NCI-H69 (cell line): ENCODE measurements around the gene PLEKHM3.

Experiments
- DNase-seq: peaks from one replicate; lab custom pipeline; 2025; lab: John Stamatoyannopoulos, UW

Gene PLEKHM3

DNA sequence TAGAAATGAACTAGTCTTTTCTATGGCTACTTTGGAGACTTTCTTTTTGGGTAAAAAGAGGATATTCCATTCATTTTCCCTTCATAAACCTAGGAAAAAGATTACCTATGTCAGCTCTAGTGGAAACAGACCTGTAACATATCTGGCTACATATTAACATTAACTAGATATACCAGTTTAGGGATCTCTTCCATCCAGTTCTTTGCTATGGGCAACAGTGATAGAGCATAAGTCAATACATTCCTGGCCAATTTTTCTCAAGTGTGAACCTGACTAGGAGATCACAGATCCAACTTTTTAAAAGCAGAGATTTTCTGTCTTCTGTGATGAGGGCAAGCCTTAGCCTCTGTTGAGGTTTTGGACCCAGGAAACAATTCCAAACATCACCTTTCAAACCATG is 34.5 kb downstream of the PLEKHM3 start:
- DNase-seq = no peak

DNA sequence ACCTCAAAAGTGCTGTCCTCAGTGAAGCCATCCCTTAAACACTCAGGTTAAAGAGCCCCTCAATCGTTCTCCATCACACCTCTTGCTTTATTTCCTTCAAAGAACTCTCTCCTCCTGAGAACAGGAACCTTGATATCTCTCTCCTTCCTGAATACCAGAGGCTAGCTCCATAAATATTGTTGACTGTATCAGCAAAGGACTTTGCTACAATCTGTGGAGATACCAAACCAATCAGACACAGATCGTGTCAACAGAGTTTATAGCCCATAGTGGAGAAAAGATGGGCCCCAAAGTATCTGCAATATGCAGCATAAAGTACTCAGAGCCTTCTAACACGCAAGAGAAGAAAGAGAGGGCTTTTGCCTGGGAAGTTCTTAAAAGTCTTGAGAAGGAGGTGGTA is 36.4 kb downstream of the PLEKHM3 start:
- no peak for DNase-seq

DNA sequence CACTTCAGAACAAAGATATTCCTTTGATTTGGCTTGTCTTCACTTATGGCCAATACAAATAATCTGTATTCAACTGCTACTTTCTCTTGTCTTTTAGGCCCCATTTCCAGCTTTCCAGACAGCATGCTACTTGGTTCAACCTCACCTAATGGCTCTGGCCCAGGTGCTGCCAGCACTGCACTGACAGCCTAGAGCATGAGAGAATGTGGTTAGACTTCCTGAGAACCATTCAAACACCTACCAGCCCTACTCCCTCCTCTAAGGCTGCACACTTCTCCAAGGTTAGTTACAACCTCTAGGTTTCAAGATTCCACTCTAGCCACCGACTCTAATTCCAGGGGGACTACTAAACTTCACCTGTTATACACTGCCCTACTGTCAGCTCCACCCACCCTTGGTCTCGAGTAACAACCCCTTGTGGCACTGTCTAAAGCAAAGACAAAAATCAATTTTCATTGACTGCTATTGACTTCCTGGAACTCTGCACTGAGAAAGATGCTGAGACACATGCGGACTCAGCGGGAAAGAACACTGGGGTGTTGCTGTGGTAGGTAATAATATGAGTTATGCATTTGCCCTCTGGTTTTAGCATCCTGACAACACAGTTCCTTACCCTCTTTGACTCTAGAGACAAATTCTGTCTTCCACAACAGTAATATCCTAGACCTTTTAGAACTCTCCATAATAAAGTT is 38.2 kb downstream of the PLEKHM3 start:
- no peak for DNase-seq

DNA sequence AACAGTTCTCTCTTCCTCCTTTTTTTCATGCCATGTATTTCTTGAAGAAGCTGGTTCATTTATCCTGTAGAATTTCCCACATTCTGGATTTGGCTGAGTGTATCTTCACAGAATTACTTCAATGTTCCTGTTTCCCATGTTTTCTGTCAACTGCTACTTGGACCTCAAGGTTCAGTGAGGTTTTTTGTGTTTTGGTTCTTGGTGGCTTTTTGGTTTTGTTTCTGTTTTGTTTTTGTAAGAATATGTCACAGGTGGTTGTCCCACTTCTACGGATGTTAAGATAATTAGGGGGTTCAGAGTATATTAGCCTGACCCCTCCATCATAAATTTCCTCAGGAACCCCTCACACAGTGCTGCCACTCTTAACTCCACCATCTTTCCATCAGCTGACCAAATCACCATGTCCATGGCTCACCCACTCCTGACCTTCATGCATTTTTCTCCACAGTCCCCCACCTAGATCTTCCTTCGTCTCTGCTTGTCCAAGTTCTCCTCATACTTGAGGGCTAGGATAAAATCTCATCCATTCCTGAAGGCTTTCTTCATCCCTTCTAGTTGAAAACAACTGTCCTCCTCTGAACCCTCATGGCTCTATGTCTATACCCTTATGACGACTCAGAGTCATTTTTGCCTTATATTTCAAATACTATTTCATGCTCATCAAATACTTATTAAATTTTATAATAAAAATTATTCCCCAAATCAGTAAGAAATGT is 40.4 kb downstream of the PLEKHM3 start:
- DNase-seq = no peak

DNA sequence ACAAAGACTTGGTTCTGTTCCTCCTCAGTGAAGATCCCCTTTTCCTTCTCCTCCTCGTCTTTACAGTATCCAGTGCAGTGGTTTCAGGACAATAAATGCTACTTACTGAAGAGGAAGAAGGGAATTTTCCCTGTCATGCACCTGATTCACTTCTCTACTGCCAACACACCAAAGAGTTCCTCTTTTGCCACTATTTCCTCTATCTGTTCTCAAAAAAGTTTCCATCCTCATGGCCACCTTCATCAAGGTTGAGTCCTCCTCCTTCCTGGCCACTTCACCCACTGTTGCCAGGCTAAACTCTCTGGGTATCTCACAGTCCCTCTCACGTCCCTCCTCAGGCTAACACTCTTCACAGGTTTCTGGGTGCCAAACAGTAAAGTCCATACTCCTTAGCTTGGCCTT is 41.7 kb downstream of the PLEKHM3 start:
- no peak for DNase-seq

DNA sequence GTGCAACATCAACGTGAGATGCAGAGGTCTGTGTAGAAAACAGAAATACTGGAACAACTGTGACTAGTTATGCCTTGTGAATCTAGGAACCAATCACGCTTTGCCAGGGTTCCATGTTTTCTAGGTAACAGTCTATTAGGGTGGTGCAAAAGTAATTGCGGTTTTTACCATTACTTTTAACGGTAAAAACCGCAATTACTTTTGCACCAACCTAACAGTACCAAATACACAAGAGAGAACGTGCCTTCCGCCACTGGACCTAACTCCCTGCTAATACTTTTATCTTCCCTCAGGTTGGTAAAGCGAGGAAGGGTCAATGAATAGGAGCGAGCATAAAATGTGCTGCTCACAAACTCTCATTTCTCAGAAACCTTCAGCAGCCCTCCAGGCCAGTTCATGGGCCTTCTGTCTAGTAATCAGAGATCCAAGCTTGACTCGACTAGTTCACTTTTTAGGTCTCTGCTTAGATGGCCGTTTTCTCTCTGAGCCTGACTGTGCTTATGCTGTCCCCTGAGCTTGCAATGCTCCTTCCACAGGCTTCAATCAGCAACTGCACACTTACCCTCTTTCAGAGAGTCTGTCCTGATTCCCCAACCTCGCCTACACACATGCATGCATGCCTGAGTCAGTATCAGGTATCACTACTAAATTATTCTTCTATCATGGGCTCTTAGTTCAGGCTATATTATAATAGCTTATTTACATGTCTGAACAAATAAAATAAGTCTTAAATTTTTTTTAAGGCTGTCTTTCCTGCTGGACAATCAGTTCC is 47.0 kb downstream of the PLEKHM3 start:
- DNase-seq = no peak

DNA sequence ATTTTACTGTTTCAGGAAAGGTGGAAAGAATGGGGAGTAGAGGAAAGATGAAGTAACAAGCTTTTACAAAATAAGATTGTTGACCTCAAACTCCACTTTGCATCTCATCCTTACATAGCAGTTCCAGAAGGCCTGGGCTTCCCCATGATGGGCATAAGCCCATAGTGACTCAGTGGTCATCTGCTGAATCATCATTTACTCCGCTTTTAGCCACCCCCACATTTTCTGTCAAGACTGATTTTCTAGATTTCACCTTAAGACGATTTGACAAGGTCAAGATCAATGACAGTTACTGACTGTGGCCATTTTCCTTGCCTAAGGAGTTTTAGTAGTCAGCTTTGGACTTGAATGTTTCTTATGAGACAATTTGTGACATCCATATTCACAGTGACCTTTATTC is 49.4 kb downstream of the PLEKHM3 start:
- DNase-seq = no peak

DNA sequence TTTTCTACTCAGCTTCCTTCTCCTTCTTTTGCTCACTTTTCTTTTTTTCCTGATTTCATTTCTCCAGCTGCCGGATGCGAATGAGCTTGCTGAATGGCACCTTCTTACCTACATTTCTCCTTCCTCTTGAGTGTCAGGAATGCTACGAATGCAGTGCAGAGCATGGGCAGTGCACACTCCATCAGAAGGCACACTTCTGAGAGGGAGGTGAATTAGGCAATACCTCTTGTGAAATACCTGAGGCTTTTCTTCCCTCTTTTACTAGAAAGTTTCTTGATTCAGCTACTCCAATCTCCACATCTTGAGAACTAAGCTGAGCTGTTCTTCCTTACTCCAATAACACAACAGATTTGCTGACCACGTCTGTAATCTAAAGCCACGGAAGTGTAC is 51.1 kb downstream of the PLEKHM3 start:
- DNase-seq = no peak

DNA sequence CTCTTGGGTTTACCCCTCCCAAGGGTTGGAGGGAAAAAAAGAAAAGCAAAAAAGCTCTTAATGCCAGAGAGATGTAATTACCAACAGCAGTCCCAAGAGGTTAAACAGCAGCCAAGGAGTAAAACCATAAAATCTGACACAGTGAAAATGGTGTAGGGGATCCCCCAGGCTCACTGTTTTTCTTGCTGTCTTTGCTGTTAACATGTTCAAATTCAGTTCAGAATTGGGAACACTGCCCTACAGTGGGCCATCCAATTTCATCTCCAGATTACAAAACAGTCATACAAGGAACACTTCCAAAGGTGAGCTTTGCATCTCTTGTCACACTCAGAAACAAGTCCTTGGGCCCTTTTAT is 54.5 kb downstream of the PLEKHM3 start:
- no peak for DNase-seq

DNA sequence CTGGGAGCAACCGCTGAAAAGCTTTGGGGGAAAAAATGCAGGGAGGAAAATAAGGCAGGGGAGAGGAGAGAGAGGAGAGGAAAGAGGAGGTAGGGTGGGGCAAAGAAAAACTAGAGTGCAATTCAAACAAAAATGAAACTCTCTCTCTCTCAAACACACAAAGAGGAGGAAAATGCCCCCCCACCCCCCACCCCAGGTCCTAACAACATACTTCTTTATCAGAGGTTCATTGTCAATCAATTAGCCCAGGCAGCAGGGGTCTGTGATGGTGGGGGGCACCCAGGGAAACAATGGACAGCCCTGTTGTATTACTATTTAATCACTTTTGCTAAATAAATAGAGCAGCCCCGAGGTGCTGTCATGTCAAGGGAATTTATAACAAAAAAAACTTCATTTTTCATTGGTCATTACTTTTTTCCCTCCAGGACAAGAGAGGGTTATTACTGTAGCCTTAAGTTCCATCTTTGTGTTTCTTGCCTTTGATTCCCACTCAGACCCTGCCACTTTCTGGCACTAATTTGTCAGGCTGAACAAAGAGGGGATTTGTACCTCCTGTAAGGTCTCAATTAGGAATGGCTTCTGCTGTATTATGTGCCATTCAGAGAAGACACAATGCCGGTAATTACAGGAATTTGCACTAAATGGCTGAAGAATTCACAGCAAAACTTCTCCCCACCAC is 55.0 kb downstream of the PLEKHM3 start:
- DNase-seq = peak; percentile 92

DNA sequence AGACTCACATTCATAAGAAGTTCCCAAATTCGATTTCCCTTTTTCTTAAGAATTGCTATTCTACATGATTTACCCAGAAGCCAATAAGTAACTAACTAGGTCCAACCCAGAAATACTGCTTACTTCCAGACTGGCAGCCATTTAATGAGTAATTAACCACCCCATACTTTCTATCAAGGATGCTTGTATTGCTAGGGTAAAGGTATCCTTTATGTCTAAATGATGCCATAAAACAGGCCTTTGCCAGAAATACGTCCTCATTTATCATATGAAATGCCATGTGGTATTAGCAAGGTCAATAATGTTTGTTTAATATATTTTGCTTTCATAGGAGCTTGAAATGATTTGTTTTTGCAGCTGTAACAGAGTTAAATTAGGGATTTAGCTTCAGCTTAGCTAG is 56.1 kb downstream of the PLEKHM3 start:
- DNase-seq = peak; percentile 37

DNA sequence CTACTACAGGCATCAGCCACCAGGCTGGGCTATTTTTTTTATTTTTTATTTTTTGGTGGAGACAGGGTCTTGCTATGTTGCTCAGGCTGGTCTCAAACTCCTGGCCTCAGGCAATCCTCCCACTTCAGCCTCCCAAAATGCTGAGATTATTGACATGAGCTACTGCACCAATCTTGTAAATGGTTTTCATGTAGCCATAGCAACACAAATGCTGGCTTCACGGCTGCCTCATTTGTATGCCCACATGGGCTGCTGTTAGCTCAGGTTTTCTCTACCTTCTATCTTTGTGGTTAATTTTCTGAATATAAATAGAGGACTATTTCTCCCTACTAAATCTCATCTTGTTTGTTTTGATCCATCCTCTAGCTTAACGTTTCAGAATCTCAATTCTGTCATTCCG is 58.2 kb downstream of the PLEKHM3 start:
- peak; percentile 68 for DNase-seq

DNA sequence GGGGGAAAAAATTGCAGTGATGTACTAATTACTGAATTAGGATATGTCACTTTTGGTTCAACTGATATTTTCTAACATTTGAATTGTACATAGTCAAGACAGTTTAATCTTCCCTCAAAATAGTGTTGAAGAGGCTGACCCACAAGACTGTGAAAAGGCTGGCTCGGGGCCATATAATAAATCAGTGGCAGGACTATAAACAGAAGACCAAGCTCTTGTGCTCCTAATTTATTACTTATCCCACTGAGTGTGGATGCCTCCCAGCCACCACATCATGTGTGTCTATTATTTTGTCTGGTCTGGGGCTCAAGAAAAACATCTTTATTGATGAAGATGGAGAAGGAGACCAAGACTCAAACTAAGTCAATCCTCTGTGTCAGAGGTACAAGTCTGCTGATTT is 64.4 kb downstream of the PLEKHM3 start:
- peak; percentile 39 for DNase-seq

DNA sequence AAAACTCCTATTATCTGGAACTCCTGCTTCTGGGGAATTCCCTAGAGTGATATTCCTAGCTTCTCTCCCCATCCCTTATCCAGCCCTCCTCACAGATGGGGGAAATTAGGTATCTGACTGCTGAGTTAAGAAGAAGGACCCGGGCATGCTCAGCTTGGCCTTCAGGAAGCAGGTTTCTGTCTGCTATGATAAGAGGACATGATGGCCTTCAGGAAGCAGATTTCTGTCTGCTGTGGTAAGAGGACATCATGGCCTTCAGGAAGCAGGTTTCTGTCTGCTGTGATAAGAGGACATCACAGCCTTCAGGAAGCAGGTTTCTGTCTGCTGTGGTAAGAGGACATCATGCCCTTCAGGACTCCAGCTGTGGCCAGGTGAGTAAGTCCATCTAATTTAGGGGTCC is 65.2 kb downstream of the PLEKHM3 start:
- DNase-seq = no peak

DNA sequence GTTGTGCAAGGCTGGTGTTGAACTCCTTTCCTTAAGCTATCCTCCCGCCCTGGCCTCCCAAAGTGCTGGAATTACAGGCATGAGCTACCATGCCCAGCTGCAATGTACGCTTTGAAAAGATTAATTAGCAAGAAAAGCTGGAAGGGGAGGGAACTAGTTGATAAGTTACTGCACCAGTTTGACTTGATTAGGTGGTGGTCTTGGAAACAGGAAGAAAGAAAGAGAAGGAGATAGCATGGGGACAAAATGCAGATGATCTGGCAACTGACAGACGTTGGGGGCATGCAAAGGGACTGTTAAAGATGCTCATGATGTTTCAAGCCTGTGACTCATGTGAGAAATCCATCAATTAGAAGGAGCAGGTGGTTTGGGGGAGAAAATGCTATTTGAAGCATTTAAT is 68.6 kb downstream of the PLEKHM3 start:
- DNase-seq = no peak

DNA sequence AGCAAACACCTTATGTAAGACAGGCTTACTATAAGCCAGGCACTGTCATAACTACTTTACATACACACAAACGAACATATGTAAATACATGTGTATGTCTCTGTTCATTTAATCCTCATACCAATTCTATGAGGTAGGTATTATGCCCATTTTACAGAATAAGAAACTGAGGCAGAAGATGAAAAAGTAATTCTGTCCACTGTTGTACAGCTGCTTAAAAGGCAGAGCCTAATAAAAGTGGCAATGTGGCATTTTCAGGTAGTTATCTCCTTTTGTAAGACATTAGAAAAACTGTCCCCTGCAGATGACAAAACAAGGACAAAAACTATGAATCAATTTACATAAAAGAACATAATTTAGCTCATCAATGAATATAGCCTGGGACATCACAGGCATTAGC is 69.9 kb downstream of the PLEKHM3 start:
- DNase-seq = no peak

DNA sequence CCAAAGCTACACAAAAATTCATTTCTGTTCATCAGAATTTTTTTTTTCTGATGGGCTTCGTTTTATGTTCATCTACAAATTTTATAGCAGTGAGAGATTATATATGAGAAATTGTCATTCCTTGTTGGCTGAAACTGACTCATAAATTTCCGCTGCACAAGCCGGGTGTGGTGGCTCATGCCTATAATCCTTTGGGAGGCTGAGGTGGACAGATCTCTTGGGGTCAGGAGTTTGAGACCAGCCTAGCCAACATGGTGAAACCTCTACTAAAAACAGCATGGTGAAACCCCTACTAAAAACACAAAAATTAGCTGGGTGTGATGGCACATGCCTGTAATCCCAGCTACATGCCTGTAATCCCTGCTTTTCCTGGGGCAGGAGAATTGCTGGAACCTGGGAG is 72.0 kb downstream of the PLEKHM3 start:
- DNase-seq = no peak

DNA sequence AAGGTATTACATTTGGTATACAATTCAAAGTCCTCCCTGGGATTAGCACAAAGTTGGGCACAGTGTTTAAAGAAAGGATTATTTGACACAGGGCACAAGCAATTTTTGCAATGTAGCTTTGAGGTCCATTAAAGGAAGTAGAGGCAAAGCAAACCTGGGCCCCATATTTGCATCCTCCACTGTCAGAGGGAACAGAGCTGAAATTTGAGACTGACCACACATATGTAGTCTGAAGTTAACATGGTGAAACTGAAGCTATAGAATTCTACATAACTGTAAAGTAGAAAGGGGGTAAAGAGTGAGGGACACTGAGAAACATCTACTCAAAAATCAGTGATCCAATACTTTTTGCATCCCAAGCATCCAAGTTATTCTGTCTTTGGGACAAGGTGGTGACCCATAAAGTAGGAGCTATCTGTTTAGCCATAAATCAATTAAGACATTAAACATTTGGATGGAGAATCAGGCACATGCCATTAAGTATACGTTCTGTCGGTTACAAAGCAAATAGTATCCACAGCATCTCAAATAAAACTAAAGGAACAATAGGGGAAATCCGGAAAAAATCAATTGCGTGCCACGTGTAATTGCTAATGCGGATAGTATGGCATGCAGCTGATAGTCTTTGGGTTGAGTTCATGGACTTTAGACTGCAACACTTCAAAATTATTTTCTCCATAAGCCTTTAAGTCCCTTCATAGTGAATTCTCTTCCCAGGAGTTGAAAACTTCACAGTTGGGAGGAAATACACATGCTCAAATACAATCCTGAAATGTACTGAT is 72.6 kb downstream of the PLEKHM3 start:
- DNase-seq = no peak

DNA sequence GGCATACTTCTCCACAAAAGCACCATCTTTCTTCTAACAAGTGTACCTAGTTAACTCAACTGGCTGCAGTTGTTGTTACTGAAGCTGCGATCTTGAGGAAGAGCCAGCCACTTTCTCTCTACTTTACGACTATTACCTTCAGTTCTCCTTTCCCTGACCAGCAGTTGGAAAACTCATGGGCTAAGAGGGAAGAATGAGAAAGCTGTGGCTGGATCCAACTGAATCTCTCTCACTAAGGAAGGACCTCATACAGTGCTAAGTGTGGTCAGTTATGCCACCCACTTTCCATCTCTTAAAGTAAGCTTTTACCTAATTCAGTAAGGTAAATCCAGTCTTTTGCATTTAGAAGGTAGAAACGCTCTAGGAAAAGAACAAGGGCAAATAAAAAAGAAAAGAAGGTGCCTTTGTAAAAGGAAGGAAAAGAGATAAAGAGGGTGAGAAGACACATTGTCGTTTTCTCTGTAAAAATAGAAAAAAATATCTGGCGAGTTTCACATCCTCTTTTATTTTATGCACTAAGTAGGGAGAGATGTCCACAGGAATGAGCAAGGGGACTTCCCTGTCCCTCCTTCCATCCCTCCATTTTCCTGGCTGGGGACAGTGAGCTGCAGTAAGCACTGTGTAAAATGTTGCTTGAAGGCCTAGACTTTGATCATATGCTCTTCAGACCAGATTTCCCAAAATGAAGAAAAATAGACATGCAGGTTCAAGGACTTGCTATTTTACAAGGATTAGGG is 73.4 kb downstream of the PLEKHM3 start:
- DNase-seq = no peak

DNA sequence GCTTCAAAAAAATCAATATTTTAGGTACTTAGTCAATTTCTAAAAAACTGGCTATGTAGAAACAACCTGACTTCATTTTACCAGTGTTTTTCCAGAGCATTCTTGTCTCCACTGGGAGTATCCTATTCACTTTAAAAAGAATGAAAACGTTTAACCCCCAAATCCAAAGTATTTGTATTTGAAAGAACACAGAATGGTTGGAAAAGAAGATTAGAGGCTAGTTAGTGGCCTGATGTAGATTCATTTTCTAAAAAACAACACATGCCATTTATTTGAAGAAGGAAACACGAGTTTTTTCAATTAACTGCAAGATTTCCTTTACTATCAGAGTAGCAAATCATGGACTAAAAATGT is 74.6 kb downstream of the PLEKHM3 start:
- no peak for DNase-seq

DNA sequence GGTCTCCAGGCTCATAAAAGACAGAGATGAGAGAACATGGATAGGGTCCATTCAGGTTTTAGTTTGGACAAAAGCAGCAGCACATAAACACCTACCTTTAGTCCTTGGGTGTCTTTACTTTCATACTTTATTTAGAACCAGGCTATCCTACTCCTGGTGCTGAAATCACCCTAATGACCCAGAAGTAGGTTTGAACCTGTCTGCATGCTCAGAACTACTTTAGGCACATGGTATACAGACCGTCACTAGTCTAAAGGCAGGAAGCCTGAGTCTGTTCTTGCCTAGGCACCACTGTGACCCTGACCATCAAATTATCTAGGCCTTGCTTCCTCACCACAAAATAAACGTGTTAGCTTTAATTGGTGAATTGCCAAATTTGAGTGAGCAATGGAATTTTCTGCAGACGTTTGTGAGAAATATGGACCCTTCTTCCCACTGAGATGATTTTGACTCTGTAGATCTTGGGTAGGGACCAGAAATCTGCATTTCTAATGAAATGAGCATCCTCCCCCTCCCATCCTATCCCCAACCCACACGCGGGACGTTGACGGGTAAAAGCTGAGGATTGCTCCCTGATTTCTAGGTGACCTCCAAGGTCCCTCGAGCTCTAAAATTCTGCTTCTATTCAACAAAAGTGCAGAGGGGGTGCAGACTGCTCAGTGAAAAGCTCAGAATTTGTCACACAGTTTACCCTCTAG is 75.1 kb downstream of the PLEKHM3 start:
- no peak for DNase-seq
